ENCODE measurements around the gene UBE2V1. TPM values are rescaled to one million over a fixed set of nuclear protein-coding genes. Genes with fewer than 3 reads are reported as not detected.

The UBE2V1 gene
- polyA plus RNA-seq, 1 of the 3 experiments (the other 2 are of a cell fraction), result 99.7 TPM

DNA sequence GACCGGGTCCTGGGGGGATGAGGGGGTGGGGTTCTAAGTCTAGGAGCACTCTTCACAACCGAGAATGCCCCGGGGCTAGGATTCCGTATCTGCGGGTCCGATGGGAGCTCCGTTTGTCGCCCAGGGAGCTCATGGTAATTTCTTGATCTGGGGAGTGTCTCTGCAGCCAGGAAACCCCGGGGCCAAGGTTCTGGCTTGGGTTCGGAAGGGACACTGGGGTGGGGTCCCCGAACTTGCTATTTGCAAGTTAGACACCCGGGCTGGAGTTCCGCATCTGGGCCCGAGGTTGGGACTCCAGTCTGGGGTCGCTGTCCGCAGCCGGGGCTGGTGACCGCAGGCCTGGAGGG lies 40.2 kb upstream of the UBE2V1 start:
- Histone ChIP-seq H3K9me3 (no peaks in the 10 kb centered on the region), H3K4me2 (peak overlapping the region; percentile 99), H3F3A (replicated peaks; ENCODE audit: insufficient read depth) (no peaks in the 10 kb centered on the region), H3K4me1 (ENCODE audit: control insufficient read depth in 1 of 2, insufficient read depth in 2 of 2, low read depth in 1 of 2, low read length in 1 of 2) (peaks cover 3 to 32% of the 10 kb centered on the region in 2 experiments; a peak in 1 of 4 replicates), H3K9me2 (no peaks in the 10 kb centered on the region), H2AFZ (ENCODE audit: low read depth) (peak overlapping the region; percentile 79), H4K20me1 (ENCODE audit: insufficient read depth) (0 out of 2 replicates have a peak, but pooled peaks cover 3% of the 10 kb centered on the region), H3K27ac (ENCODE audit: low read depth in 2 of 2, low read length in 1 of 2) (peak overlapping the region; percentile 41 to 74; a peak in 2 of 4 replicates), H3K79me2 (ENCODE audit: insufficient read depth) (peaks cover 53% of the 10 kb centered on the region), H3K27me3 (ENCODE audit: insufficient read depth) (no peaks in the 10 kb centered on the region), H3K36me3 (replicated peaks in 1 of 2; ENCODE audit: control insufficient read depth in 1 of 2, insufficient read depth in 2 of 2, low read length in 1 of 2) (no peaks in the 10 kb centered on the region), H3K9ac (peak overlapping the region; percentile 94), H3K4me3 (ENCODE audit: low read depth in 2 of 2, low read length in 1 of 2) (peak overlapping the region; percentile 78 to 97)
- ChIA-PET CTCF (interaction anchor here (0.9 to 14.6 kb wide), 11 partner anchors 9 to 174 kb away, joined by 3 to 113 read pairs (median 6); partner anchors contain the start of gene UBE2V1), POLR2A (interaction anchor here (0.8 to 2.0 kb wide), 6 partner anchors 13 to 40 kb away, joined by 3 to 16 read pairs (median 4); partner anchors contain the start of genes CEBPB and UBE2V1)
- TF ChIP-seq MEF2A (IDR thresholded peaks at IDR 0.05; ENCODE audit: borderline replicate concordance, low read depth), result no peak
- TF ChIP-seq MXI1 (IDR thresholded peaks at IDR 0.05; ENCODE audit: low read depth, low read length), result no peak
- no peak for TF ChIP-seq CTCF (IDR thresholded peaks at IDR 0.05)
- no peak for TF ChIP-seq FOSL2 (IDR thresholded peaks at IDR 0.05; ENCODE audit: borderline replicate concordance, low read depth)
- TF ChIP-seq FOXM1 (IDR thresholded peaks at IDR 0.05; ENCODE audit: low read depth), result no peak
- TF ChIP-seq, protein P1, sequence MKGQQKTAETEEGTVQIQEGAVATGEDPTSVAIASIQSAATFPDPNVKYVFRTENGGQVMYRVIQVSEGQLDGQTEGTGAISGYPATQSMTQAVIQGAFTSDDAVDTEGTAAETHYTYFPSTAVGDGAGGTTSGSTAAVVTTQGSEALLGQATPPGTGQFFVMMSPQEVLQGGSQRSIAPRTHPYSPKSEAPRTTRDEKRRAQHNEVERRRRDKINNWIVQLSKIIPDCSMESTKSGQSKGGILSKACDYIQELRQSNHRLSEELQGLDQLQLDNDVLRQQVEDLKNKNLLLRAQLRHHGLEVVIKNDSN (IDR thresholded peaks at IDR 0.05; ENCODE audit: borderline replicate concordance, low read depth), result no peak
- WGBS (ENCODE audit: low lambda C conversion rate), result 0% methylated on average over 8 of the region's 18 CpGs
- no peak for DNase-seq

- 0 out of 2 replicates have a peak, but pooled peaks cover 3% of the 10 kb centered on the region for H4K20me1 ChIP-seq (ENCODE audit: insufficient read depth)
- H3K36me3 ChIP-seq (replicated peaks in 1 of 2; ENCODE audit: control insufficient read depth in 1 of 2, insufficient read depth in 2 of 2, low read length in 1 of 2), result no peaks in the 10 kb centered on the region
- peaks cover 4 to 32% of the 10 kb centered on the region in 2 experiments; a peak in 2 of 4 replicates for H3K4me1 ChIP-seq (ENCODE audit: control insufficient read depth in 1 of 2, insufficient read depth in 2 of 2, low read depth in 1 of 2, low read length in 1 of 2)
- H3K79me2 ChIP-seq (ENCODE audit: insufficient read depth), result peaks cover 59% of the 10 kb centered on the region
- WGBS (ENCODE audit: low lambda C conversion rate), result 22% methylated on average over 4 of the region's 4 CpGs
- peak overlapping the region in 1 of 2 experiments; percentile 74; a peak in 1 of 4 replicates for H3K27ac ChIP-seq (ENCODE audit: low read depth in 2 of 2, low read length in 1 of 2)
- POLR2A ChIA-PET, result interaction anchor here (0.8 to 2.0 kb wide), 6 partner anchors 14 to 40 kb away, joined by 3 to 16 read pairs (median 5); partner anchors contain the start of genes CEBPB and UBE2V1
- peak overlapping the region; percentile 94 for H3K9ac ChIP-seq
- no peaks in the 10 kb centered on the region for H3K9me3 ChIP-seq
- H3K27me3 ChIP-seq (ENCODE audit: insufficient read depth), result no peaks in the 10 kb centered on the region
- peak overlapping the region; percentile 78 to 97 for H3K4me3 ChIP-seq (ENCODE audit: low read depth in 2 of 2, low read length in 1 of 2)
- H2AFZ ChIP-seq (ENCODE audit: low read depth), result peak overlapping the region; percentile 79; the same call in 1 of the 2 replicates
- TF ChIP-seq FOXM1 (IDR thresholded peaks at IDR 0.05; ENCODE audit: low read depth) (no peak), FOSL2 (IDR thresholded peaks at IDR 0.05; ENCODE audit: borderline replicate concordance, low read depth) (no peak), TCF12 (IDR thresholded peaks at IDR 0.05) (no peak), EZH2phosphoT487 (IDR thresholded peaks at IDR 0.05; ENCODE audit: borderline replicate concordance, low read depth) (no peak), MEF2A (IDR thresholded peaks at IDR 0.05; ENCODE audit: borderline replicate concordance, low read depth) (no peak), GABPA (IDR thresholded peaks at IDR 0.05; ENCODE audit: low read depth) (no peak), RFX5 (IDR thresholded peaks at IDR 0.05; ENCODE audit: low read length) (no peak), JUND (IDR thresholded peaks at IDR 0.05) (no peak), MXI1 (IDR thresholded peaks at IDR 0.05; ENCODE audit: low read depth, low read length) (no peak), GATA2 (CRISPR knock-in tag; IDR thresholded peaks at IDR 0.05) (no peak), RAD21 (IDR thresholded peaks at IDR 0.05; ENCODE audit: low read length) (0 out of 2 replicates have a peak, but pooled peaks have one; percentile 18), CTCF (IDR thresholded peaks at IDR 0.05) (peak; percentile 16; the same call in 1 of the 2 replicates), YY1 (IDR thresholded peaks at IDR 0.05; ENCODE audit: low read depth) (no peak), SMC3 (IDR thresholded peaks at IDR 0.05; ENCODE audit: low read depth, low read length) (no peak), PBX3 (IDR thresholded peaks at IDR 0.05) (no peak)
- peak overlapping the region; percentile 99 for H3K4me2 ChIP-seq
- no peaks in the 10 kb centered on the region for H3K9me2 ChIP-seq
- CTCF ChIA-PET, result interaction anchor here (0.8 to 14.6 kb wide), 12 partner anchors 8 to 174 kb away, joined by 3 to 113 read pairs (median 6); partner anchors contain the start of gene UBE2V1
- no peaks in the 10 kb centered on the region for H3F3A ChIP-seq (replicated peaks; ENCODE audit: insufficient read depth)
- no peak for DNase-seq
Observed at GRCh38 chr20:50152394-50153152, 39.6 kb upstream of the UBE2V1 start.

Measured in SK-N-SH (cell line).